Upper lobe of left lung (tissue), 4 donors: Measurements from ENCODE around the gene OSBPL2.

Experiments
- EP300 ChIP-seq, 4 donors: sonication (generic); formaldehyde crosslinking; IDR thresholded peaks; one replicate each; pipeline ENCODE4 v1.5.1; 2017; ENCODE audit warnings: antibody characterized with exemption in 4 of 4, control low read depth in 2 of 4
- POLR2A ChIP-seq, 4 donors: fragments of 450-650 bp; IDR thresholded peaks; one replicate each; pipeline ENCODE4 v1.5.1; 2016 to 2017; ENCODE audit warnings: antibody characterized with exemption in 4 of 4, mild to moderate bottlenecking in 2 of 4
- TF ChIP-seq, protein P1 (sequence below), 6 experiments: fragments of 450-650 bp in 4 of 6; fragments of 200-600 bp in 2 of 6; sonication (generic) in 2 of 6; IDR thresholded peaks; one replicate each; pipeline ENCODE4 v1.5.1; 2016 to 2019; ENCODE audit warnings: antibody characterized with exemption in 6 of 6

DNA sequence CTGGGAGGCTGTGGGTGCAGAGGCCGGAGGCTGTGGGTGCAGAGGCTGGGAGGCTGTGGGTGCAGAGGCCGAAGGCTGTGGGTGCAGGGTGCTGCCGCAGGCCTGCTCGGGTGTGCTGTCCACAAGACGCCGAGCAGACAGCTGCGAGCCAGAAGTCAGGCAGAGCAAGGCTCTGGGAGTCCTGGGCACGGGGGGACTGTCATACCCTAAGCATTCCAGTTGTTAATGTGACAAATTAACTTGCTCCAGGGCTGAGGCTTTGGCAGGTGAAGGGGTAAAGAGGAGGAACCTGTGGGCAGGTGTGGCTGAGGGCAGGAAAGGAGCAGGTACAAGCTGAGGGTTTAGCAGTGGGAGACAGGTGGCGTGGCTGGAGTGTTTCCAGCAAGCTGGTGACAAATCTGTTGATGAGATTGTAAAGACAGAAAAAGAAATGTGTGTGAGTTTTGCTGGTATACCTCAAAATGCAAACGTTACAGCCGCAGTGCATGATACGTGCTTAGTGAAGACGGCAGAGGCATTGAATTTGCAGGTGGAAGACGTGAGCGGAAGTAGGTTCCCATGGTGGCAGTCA is 50.3 kb downstream of the OSBPL2 start:
- TF ChIP-seq, protein P1, sequence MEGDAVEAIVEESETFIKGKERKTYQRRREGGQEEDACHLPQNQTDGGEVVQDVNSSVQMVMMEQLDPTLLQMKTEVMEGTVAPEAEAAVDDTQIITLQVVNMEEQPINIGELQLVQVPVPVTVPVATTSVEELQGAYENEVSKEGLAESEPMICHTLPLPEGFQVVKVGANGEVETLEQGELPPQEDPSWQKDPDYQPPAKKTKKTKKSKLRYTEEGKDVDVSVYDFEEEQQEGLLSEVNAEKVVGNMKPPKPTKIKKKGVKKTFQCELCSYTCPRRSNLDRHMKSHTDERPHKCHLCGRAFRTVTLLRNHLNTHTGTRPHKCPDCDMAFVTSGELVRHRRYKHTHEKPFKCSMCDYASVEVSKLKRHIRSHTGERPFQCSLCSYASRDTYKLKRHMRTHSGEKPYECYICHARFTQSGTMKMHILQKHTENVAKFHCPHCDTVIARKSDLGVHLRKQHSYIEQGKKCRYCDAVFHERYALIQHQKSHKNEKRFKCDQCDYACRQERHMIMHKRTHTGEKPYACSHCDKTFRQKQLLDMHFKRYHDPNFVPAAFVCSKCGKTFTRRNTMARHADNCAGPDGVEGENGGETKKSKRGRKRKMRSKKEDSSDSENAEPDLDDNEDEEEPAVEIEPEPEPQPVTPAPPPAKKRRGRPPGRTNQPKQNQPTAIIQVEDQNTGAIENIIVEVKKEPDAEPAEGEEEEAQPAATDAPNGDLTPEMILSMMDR (IDR thresholded peaks at IDR 0.05) = no peak
- TF ChIP-seq POLR2A (IDR thresholded peaks at IDR 0.05) = no peak
- TF ChIP-seq EP300 (IDR thresholded peaks at IDR 0.05) = no peak
